Uterus (tissue), 2 donors: ENCODE results near the gene KRTAP23-1.

Experiments
- POLR2A ChIP-seq, 2 donors: fragments of 450-650 bp; IDR thresholded peaks; one replicate each; pipeline ENCODE4 v1.6.1; 2016; ENCODE audit warnings: antibody characterized with exemption in 2 of 2, mild to moderate bottlenecking in 1 of 2, moderate library complexity in 1 of 2
- TF ChIP-seq, protein P1 (sequence below), 4 experiments: fragments of 200-600 bp in 2 of 4; fragments of 450-650 bp in 2 of 4; sonication (generic) in 2 of 4; IDR thresholded peaks; one replicate each; pipeline ENCODE4 v1.5.1; 2016 to 2019; ENCODE audit warnings: antibody characterized with exemption in 4 of 4, mild to moderate bottlenecking in 2 of 4, moderate library complexity in 1 of 4

DNA sequence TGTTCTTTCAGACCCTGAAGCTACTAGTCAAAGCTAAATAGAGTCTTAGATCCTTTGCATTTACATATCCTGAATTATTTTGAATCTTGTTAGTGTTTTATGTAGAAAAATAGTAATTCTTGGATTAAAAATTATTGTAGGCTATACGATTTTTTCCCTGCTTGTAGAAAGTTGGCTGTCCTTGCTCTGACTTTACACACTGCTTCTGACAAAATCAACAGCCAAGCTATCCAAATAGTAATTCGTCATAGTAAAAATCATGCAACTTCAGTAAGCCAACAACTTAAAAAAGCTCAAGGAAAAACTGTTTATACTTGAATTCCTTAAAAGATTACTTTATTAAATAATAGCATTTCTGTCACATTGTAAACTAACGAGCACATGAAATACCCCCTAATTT is 7.5 kb upstream of the KRTAP23-1 start:
- TF ChIP-seq POLR2A (IDR thresholded peaks at IDR 0.05): no peak
- TF ChIP-seq, protein P1, sequence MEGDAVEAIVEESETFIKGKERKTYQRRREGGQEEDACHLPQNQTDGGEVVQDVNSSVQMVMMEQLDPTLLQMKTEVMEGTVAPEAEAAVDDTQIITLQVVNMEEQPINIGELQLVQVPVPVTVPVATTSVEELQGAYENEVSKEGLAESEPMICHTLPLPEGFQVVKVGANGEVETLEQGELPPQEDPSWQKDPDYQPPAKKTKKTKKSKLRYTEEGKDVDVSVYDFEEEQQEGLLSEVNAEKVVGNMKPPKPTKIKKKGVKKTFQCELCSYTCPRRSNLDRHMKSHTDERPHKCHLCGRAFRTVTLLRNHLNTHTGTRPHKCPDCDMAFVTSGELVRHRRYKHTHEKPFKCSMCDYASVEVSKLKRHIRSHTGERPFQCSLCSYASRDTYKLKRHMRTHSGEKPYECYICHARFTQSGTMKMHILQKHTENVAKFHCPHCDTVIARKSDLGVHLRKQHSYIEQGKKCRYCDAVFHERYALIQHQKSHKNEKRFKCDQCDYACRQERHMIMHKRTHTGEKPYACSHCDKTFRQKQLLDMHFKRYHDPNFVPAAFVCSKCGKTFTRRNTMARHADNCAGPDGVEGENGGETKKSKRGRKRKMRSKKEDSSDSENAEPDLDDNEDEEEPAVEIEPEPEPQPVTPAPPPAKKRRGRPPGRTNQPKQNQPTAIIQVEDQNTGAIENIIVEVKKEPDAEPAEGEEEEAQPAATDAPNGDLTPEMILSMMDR (IDR thresholded peaks at IDR 0.05): no peak
